Colon (tissue), 2 donors: ENCODE results near the gene BICRA.
"Not testable (repeated sequence)": the region's sequence is repeated elsewhere in the genome, so short reads cannot be mapped to it uniquely, and the experiment has no call there.

ENCODE experiments used
- FAIRE-seq: peaks from 2 replicates; lab custom pipeline; 2012; peaks lifted over from hg19 to GRCh38; lab: Jason Lieb, UNC
- donor health status: control.
- donor health status: control.

The BICRA gene

DNA sequence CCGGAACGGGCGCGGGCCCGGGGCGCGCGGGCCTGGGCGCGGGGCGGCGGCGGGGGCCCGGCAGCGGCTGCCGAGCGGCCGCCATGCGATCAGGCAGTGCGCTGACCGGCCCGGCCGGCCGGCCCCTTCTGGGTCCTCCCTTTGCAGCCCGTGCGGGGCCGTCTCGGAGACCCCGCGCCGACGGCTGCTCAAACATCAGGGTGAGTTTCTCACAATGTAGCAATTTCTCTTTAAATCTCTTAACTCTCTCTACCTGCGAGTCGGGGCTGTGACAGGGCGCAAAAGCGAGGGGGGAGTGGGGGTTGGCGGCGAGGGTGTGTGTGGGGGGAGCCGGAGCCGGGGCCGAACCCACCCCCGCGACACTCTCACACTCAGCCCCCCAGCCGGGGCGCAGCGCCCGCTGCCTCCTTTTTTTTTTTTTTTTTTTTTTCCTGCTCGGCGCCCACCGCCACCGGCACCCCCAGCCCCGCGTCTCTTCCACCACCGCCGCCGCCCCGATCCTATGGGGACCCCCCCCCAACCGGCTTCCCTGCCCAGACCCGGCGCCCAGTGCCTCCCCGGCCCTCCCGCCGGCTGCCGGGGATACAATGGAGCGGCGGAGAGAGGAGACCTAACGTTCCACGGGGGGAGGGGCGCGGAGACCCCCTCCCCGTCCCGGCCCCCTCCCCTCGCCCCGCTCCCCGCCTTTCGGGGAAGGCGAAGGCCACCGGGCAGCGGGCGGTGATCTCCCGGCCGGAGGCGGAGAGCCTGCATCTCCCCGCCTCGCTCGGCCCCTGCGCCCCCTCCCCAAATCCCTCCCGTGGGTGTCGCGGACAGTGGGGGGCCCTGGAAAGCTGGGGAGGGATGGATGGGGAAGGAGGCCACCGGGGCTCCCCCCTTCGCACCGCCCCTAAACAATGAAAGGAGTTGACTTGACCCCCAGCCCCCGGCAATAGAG lies at the start of gene BICRA:
Gene BICRA, plus strand, starts transcription at position 166 of the 937 bp plus-strand sequence. CDS start 64,441 bp downstream, outside the sequence.
- no peak for FAIRE-seq

DNA sequence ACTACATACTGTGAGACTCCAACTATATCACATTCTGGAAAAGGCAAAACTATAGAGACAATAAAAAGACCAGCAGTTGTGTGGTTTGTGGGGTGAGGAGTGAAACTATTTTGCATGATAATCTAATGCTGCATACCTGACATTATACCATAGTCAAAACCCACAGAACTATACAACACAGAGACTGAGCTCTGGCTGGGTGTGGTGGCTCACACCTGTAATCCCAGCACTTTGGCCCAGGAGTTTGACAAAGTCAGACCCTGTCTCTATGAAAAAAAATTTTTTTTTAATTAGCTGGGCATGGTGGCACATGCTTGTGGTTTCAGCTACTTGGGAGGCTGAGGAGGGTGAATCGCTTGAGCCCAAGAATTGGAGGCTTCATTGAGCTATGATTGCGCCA lies 47.9 kb upstream of the BICRA start:
- FAIRE-seq = no peak

DNA sequence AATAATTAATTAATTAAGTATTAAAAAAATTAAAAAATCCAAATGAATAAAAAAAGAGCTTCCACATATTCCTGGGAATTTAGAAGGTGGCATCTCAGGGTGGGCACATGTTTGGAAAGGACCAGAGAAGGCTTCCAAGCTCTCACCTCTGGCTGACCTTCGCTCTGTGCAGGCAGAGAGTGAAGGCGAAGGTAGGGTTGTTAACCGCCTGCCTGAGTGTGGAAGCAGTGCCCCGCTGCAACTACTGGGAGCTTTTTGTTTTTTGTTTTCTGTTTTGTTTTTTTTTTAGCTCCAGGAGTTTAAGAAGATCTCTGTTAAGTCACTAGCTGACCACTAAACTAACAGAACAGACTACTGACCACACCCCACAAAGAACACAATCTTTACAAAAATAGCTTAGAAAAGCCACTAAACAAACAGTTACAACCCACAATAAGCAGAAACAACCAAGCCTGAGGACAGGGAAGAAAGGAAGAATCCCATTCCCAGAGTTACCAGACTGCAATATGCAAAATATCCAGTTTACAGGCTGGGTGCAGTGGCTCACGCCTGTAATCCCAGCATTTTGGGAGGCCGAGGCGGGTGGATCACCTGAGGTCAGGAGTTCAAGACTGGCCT lies 47.4 kb upstream of the BICRA start:
- no peak for FAIRE-seq

DNA sequence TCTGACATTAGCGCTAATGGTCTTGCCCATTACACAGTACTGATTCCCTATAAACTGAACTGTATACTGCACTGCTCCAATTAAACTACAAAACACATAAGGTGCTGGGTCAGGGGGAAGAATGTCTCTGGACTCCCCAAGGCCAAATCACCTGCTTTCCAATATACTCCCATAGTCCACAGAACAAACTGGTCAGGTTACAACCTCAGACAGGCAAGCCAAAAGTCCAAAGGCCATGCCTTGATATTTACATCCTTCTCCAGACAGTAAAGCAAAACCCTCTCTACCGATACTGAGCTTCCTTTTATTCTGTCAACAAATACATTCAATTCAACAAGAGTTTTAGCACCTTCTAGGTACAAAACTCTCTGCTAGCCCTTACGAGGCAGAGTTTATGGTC lies 44.9 kb upstream of the BICRA start:
- FAIRE-seq = peak; percentile 72

DNA sequence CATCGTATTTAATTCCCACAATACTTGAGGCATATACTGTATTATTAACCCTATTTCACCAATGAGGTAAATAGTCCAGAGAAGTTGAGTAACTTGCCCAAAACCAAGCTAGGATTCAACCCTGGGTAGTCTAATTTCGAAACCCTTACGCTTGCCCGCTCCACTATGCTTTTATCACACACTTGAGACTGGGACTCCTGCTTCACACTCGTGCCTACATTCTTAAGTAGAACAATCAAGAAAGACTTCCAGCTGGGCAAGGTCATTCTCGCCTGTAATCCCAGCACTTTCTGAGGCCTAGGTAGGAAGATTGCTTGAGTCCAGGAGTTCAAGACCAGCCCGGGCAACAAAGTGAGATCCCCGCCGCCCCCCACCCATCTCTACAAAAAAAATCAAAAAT lies 39.6 kb upstream of the BICRA start:
- FAIRE-seq = no peak

DNA sequence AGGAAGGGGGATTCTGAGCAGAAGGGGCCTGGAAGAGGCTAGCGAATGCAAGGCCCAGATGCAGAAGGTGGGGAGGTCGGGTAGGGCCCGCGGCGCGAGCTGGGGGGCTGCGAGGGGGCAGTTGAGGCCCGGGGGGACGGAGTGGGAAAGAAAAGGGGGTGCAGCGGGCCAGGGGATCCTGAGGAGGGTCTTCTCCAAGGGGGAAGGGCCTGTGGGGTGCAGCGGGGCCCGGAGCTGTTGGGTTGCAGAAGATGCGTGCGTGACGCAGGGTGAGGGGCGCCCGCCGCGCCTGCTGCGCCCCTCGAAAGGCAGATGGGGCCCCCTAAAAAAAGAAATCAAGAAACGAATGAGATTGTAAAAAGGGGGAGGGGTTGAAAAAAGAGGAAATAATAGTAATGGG lies 36.3 kb upstream of the BICRA start:
- FAIRE-seq = no peak

DNA sequence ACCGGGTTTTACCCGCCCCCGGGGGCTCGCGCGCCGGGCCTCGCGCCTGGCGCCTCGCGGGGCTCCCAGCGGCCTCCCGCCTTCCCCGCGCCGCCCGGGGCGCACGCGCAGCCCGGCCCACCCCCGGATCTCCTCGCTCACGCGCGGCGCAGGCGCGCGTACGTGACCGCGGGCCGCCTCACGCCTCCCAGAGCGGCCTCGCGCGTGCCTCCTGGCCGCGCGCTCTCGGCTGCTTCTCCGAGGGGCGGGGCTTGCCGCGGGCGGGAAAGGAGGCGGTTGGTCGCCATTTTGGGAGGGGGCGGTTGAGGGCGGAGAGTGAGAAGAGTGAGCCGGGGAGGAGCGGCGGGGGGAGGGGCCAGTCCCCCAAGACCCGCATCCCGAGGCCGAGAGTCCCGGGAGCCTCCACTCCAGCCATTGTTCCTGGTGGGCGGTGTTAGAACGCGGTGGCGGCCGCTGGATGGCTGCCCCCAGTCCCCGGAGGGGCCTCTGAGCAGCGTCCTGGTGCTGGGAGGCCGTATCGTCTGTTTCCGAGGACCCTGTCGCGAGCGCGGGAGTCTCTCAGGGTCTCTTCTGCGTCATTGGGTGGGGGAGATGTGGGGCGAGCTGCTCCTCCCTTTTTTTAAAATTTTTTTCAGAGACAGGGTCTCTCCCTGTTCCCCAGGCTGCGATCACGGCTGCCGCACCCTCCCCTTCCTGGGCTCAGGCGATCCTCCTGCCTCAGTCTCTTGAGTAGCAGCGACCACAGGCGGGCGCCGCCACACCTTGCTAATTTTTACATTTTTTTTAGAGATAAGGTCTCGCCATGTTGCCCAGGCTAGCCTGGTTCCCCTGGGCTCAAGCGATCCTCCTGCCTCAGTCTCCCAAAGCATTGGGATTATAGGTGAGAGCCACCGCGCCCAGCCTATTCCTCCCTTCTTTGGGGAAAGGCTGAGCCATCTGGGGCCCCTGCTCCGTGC lies 35.6 kb upstream of the BICRA start, which contains the start of gene ZNF541:
Gene ZNF541, minus strand, starts transcription at position 78 of the 956 bp plus-strand sequence. CDS start 17,292 bp downstream, outside the sequence.
- FAIRE-seq = no peak

DNA sequence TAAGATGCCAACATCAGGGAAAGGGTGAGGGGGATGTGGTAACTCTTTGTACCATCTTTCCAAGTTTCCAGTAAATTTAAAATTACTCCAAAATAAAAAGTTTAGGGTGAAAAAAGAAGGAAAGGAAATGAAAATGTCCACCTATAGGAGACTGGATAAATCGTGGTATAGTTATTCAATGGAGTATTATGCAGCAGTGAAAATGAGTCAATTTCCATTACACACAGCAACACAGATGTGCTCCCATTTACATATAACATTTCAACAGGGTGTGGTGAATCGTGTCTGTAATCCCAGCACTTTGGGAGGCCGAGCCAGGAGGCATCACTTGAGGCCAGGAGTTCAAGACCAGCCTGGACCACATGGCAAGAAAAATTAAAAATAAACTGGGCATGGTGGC lies 28.5 kb upstream of the BICRA start:
- FAIRE-seq = no peak

DNA sequence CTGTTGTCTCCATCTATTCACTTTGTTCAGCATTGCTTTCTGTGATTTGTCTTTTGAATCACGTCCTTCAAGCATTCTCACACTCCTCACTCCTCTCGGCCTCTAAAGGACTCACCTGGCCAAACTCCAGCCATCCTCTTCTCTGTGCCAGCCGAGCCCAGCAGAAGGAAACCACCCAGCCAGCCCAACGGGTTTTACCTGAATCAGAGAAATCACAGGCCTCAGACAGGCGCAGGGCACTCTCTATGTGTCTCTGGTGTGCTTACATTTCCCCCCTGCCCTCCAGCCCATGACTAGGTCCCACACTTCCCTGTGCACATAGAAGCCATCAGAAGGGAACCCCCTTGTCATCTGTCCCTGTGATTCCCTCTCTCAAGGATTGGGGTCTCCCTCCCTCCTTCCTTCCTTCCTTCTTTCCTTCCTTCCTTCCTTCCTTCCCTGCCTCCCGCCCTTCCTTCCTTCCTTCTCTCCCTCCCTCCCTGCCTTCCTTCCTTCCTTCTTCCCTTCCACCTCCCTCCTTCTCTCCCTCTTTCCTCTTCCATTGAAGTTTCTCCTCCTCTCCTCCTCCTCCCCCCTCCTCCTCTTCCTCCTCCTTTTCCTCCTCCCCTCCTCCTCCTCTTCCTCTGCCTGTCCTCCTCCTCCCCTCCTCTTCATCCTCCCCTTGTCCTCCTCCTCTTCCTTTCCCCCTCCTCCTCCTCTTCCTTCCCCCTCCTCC lies 27.2 kb upstream of the BICRA start:
- FAIRE-seq = no peak

DNA sequence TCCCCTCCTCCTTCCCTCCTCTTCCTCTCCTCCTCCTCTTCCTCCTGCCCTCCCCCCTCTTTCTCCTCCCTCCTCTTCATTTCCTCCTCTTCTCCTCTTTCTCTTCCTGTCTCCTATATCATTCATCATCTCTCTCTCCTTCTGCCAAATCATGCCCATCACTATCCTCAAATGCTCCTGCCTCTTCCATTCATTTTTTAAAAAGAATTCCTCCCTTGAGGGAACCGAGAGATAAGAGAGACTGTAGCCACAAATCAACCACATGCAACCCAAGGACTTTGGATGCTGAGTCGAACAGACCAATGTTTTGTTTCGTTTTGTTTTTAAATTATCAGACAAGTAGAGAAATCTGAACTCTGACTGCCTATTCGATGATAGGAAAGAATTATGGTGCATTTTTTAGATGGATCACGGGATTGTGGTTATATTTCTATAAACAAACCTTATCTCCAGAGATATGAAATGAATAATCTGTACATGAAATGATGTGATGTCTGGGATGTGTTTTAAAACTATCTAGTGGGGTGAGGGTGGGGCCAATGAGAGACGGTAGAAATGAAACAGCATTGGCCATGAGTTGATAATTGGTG lies 26.5 kb upstream of the BICRA start:
- FAIRE-seq = no peak

DNA sequence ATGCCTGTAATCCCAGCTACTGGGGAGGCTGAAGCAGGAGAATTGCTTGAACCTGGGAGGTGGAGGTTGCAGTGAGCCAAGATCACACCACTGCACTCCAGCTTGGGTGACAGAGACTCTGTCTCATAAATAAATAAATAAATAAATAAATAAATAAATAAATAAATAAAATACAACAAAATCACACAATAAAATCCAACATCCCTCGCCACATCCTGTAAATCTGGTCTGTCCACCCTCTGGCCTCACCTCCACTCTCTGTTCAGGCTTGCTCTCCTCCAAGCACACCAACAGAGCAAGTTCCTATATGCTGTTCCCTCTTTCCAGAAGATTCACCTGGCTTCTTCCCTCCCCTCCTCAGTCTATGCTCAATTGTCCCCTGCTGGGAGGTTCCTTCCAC lies 25.8 kb upstream of the BICRA start:
- FAIRE-seq = not testable (repeated sequence)

DNA sequence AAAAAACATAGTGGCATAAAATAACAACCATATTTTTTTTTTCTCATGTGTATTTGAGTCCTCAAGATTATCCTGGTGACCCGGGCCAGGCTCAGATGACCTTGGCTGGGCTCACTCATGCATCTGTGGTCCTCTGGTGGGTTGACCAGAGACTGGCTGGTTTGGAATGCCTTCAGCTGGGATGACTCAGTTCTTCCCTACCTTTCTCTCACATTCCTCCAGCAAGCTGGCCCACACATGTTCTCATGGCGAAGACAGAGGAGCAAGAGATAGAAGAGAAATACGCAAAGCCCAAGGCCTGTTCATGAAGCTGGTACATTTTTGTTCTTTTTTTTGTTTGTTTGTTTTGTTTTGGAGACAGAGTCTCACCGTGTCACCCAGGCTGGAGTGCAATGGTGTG lies 21.6 kb upstream of the BICRA start:
- FAIRE-seq = no peak

DNA sequence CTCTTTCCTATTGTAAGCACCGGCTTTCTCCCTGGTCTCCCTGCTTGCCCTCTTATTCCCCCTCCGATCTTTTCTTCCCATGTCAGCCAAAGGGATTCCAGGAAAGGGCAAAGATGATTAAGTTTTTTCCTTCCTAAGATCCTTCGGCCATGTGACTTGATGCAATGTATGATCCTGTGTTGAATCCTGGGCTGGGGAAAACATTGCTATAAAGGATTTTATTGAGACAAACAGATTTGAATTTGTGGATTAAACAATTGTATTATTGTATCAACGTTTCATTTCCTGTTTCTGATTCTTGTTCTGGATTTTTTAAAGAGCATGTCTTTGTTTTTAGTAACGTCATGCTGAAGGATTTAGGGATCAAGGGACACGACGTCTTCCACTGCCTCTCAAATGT lies 19.1 kb upstream of the BICRA start:
- FAIRE-seq = no peak

DNA sequence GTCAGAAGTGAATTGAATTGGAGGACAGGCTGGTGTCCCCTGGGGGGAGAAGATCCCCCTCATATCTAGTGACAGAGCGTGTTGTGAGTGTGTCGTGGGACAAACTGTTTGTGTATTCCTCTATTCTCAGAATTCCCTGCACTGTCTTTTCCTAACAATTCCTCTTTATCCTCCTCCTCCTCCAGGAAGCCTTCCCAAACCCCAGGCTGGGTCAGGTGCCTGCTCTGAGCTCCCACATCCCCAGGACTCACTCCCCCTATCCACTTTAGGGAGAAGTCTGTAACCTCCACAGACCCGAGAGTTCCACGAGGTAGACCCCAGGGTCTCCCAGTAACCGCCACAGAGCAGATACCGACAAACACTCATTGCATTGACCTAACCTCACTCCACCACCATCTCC lies 15.1 kb upstream of the BICRA start:
- FAIRE-seq = no peak

DNA sequence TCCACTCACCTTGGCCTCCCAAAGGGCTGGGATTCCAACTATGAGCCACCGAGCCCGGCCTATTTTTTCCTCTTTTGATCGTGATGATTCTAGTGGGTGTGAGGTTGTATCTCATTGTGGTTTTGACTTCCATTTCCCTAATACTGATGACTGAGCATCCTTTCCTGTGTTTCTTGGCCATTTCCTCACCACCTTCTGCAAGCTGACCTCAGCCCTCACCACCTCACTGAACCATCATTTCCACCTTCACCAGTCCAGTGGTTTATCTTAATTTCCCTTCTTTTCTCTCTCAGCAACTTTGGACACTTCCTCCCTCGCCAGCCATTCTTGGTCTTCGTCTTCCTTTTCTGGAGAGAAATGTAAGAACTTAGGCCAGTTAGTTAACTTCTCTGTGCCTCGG lies 13.0 kb upstream of the BICRA start:
- FAIRE-seq = no peak

DNA sequence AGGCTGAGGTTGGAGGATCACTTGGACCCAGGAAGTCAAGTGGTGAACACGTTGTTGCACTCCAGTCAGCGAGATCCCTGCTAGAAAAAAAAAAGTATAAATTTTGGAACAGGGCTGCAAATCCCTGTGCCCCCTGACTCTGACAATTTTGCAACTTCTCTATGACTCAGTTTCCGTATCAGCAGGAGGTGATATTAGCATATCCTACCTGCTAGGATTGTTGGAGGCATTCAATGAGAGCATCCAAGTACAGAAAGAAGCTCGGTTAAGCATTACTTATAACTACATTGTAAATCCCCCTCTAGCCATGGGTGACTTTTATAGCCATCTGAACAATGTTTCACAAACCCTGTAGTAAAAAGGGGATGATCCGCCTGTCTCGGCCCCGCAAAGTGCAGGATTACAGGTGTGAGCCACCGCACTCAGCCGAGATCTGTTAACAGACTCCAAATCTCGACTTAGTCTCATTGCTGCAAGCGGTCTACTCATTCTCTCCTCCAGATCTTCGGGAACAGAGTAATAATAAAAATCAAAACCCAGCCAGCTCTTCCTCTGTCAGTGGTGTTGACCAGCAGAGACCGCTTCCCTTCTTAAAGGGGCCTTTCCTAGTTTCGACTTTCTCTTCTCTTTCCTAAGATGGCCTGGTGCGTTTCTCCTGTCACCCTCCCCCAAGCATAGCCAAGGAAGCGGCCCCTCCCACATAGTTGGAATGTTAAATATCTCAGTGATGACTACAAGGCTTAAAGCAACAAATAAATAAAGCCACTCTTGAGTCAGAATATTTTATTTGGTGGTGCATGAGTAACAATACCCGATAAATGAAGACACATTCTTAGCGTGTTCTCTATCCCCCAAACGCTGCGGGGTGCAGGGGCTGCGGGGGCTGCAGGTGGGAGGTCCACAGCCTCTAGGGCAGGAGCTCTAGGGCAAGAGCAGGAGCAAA lies 10.3 kb upstream of the BICRA start:
- no peak for FAIRE-seq

DNA sequence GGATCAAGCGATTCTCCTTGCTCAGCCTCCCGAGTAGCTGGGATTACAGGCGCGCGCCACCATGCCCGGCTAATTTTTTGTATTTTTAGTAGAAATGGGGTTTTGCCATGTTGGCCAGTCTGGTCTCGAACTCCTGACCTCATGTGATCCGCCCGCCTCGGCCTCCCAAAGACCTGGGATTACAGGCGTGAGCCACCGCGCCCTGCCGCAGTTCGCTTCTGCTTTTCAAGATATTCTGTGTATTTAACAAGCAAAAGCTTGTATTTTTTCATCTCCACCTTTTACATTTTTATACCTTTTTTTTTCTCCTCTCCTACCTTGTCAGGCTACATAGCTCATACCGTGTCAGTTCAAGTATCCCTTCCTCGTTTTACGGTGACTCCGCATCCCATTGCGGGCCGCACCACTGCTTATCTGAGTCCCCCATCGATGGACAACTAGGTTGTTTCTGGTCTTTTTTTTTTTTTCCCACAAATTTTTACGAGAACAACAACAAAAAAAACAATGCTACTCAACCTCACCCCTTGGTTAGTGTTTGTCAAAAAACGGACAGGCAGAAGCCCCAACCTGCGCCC lies 9.2 kb upstream of the BICRA start:
- not testable (repeated sequence) for FAIRE-seq

DNA sequence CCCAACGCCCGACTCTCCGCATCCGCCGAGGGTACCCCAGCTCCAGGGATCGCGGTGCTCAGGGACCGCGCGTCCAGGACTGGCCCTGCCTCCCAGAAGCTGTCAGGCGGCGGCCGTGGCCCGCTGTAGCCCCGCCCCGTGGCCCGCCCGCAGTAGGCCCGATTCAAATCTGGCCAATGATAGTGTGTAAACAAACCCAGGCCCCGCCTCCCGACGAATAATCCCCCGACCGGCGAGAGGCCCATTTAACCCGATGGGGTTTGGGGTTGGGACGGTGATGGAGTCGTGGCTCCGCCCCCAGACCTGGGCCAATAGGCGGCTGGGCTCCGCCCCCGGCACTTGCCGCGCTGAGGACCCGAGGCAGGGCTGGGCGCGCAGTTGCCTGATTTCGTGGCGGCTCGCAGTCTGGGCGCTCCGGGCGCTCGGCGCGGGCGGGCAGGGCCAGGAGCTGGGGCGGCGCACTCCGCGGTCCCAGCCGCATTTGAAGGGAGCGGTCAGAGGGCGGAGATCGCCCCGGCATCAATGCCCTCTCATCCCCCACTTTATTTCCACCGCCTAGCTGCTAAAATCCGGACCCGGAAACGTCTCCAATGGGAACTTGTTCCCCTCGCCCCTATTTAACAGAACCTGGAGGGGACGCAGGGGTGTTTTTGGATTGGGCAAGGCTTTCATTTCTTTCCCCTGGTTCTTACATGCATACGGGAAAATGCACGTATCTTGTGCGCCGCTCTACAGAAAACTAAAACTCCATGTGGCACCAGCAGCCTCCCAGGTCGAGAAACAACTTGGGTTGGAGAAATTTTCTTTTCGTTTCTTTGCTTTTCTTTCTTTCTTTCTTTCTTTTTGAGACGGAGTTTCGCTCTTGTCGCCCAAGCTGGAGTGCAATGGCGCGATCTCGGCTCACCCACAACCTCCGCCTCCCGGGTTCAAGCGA lies 8.4 kb upstream of the BICRA start:
- no peak for FAIRE-seq
